GM18499 (cell line): ENCODE measurements around the gene CTBP2.

Experiments used
- ATAC-seq: cut with Tn5 transposase; IDR thresholded peaks from one replicate; pipeline ENCODE4 v1.9.1; 2021; ENCODE audit warnings: moderate number of reproducible peaks; ENCODE audit not compliant: insufficient read depth, unreplicated experiment

CTBP2 gene

DNA sequence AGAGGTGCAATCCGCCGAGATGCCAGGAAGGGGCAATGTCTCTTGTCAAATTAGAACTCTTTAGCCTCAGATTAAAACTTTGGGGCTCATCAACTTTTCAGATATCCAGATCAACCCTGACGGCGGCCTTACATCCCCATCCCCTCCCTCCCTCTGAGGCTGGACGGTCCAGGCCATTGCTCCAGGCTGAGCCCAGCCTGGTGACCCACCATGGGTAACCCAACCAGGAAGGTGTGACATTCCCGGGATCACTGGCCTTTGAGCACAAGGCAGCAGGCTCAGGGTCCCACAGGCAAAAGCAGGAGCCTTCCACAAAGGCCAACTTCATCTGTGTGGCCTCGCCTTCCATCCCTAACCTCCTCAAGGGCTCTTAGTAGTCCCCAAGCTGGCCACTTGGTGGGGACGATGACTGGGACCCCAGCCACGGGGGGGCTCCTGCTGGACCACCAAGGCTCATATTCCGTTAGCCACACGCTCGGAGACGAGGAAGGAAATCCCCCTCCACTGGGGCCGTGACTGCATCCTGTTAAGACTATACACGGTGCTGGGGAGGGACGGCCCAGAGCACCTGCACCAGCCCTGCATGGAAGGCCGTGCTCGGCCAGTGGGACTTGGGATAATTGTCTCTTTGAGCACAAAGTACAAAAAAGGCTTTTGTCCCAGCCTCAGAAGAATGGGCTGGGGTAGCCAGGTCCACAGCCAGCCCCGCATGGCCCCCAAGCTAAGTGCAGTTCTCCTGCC, 155.6 kb downstream of the CTBP2 start:
- no peak for ATAC-seq

DNA sequence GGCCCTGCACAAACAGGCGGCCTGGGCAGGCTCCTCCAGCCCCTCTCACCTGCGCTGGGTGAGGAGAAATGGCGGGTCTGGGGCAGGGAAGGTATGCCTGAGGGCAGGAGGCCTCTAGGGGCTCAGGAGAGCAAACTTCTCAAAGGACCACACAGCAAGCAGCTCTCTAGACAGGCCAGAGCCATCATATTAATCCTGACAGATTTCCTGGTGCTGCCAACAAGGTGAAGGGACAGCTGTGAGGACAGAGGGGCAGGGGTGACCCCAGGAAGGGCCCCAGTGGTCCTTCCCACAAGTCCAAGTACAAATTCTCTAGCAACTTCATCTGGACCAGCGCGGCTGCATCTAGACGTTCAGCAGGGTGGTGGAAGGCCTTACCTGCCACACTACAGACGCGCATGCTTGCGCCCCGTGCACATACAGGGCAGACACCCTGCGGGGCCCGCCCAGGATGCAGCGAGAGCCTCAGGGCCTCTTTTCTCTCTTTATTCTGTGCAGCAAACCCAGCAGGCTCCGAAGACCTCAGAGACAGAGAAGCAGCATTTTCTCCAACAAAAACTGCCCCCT, 156.4 kb downstream of the CTBP2 start:
- ATAC-seq: no peak

DNA sequence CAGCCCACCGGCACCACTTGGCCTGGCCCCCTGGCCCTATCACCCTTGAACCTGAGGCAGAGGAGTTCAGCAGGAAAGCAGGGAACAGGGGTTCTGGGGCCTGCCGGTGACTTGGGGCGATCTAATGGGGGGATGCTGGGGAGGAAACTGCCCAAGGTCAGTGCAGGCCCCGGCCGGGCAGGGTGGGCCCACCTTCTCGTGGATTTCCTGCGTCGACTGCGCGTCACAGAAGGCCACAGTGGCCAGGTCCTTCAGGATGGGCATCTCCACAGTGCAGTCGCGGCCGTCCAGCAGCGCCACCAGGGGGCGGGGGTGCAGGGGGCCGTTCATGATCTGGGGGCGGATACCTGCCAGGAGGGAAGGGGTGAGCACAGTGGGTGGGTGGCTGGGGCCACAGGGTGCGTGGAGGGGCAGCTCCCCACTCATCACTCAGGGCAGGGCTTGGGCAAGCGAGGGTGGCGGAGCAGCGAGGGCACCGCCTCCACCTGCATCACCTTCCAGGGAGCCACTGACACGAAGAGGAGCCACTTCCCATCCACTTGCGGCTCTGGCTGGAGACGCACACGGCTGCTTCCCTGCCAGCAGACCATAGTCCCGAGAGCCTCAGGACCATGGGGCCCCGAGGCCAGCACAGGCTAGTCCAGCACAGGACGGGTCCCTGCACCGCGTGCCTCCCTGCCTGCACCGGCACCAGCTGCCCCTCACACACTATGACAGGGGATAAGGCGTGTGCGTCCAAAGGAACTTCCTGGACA, 157.0 kb downstream of the CTBP2 start:
- ATAC-seq: no peak

DNA sequence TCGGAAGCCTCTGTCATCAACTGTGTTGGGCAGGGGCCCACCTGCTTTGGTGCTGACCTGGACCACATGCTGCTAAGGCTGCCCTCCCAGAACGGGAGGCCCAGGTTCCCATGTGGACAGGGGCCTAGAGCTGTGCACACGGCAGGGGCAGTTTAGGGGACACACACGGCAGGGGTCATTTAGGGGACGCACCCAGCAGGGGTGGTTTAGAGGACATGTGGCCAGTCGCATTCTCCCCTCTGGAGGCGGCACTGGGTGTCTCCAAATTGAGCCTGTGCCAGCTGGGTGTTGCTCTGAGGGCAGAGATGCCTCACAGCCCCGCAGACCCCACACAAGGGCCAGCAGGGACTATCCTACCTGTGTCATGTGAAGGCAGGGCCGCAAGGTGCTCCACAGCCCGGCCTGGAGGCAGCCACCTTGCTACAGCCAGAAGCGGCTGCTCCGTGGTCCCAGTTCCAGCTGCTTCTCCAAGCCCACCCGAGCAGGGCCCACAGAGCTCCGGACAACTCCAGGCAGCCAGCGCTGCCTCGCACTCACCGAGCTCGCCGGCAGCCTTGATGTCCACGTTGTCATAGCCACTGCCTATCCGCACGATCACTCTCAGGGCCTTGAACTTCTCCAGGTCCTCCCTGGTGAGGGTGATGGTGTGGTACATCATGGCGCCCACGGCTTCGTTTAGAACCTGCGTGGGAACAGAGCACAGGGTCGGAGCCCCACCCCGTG, 157.8 kb downstream of the CTBP2 start:
- no peak for ATAC-seq

DNA sequence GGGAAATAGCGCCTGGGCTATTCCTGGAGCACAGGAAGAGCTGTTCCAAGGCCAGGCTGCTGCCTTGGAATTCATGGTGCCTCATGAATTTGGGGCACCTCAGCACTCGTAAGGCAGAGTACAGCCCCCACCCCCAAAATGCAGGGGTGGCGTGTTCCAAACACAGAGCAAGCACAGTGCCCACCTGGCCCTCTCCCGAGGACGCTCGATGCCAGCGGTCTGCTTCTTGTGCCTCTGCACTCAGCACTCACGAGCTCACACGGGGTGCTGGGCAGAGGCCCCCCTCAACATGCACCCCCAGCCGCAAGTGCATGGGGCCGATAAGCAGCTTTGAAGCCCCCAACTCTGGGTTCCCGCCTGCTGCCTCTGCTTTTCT, 158.3 kb downstream of the CTBP2 start:
- ATAC-seq: no peak

DNA sequence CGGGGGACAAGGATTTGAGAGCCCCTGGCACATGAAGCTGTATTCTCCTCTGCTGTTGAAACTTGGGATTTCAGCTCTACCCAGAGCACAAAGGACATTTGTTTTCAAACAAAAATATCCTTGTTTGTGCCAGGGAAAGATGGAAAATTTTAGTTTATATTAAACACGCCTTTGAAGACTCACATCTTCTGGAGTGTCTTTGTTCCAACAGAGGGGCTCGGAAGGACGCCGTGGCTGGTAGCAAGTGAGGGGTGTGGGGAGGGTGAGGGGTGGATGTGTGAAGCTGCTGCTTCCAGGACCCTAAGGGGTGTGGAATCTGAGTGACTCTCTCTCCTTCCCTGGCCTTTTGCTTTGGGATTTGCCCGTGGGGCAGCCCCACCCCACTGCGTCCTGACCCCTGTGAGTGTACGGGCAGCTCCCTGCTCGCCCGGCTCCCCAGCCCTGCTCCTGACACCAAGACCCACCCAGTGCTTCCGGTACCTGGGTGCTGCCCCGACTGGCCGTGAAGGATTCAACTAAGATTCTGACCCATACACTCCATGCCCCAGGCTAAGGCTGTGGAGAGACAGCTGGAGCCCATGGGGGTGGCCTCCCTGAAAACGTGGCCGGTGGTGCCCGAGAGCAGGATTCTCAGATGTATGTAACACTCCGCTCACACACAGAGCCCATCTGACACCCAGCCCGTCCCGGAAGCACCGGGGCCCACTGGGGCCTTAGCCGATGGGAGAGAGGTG, 158.9 kb downstream of the CTBP2 start:
- no peak for ATAC-seq

DNA sequence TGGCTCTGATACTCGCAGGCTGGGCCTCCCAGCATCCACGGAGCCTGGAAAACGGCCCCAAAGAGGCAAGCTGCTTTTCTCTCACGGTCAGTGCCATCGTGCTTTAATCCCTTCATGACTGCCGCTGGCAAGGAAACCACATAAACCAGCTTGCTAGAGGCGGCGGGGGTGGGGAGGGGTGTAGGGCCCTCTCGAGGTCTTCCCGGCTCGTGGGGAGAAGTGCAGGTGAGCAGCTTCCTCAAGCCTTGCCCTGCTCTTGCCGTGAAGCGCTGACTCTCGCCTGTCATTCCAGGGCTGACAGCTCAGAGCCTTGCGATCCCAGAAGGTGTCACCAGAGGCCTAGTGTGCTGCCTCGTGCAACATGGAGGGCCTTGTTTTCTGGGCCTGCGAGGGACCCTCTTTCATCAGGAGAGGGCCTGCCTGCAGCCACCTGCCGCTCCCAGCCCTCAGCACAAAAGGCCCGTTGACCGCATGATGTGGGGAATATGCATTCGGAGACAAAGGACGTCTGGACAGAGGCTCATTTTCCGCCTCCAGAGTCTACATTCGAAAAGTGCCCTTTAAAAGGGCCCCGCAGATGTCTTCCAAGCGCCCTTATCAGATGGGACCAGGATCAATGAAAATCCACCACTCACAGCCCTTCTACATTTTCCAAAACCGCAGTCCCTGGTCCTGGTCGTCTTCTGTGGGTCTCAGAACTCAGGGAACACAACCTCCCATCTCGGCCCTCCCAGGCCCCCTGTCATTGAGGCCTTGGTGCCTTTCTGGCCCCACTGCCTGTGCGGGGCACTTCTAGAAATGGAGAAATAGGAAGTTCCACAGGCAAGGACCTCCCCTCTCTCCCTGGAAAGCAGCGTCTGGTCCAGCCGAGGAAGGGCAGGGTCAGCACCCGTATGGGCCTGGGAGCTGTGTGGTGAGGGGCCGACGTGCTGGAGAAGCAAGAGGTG, 159.7 kb downstream of the CTBP2 start:
- no peak for ATAC-seq

DNA sequence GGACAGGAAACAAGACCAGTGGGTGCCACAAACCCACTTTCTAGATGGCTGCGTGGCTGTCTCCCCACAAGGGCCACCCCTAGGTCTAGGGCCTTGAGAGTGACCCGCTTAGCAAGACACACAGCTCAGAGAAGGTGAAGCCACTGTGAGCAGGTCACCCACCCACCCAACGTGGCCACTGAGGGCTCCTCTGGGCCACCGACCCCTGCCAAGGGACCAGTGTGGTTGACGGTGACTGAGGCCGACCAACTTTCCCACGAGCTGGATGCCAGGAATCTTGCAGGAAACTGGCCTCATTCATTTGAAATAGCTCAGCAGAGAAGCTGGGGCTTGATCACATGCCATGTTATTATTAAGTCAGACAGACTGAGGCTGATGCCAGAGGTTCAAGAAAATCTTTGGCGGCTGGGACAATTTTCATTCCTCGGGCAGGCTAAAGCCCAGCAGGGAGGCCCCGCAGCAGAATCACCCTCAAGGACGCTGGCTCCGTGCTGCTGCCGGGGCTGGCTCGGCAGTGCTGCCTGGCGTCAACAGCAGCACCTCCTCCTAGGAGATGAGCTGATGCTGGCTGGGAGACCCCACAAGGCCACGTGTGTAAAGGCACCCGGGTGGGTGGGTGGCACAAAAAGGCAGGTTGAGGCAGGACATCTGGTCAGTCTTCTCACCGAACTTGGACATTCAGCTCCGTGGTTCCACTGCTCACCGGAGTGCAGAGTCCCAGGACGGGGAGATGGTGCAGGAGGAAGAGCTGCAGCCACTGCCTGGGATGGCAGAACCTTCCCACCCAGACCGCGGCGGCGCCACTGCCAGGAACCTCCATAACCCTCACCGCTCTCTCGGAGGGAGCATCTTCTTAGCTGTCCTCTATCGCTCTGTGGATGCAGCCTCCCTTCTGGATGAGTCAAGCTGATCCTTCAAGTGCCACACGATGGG, 160.7 kb downstream of the CTBP2 start:
- no peak for ATAC-seq

DNA sequence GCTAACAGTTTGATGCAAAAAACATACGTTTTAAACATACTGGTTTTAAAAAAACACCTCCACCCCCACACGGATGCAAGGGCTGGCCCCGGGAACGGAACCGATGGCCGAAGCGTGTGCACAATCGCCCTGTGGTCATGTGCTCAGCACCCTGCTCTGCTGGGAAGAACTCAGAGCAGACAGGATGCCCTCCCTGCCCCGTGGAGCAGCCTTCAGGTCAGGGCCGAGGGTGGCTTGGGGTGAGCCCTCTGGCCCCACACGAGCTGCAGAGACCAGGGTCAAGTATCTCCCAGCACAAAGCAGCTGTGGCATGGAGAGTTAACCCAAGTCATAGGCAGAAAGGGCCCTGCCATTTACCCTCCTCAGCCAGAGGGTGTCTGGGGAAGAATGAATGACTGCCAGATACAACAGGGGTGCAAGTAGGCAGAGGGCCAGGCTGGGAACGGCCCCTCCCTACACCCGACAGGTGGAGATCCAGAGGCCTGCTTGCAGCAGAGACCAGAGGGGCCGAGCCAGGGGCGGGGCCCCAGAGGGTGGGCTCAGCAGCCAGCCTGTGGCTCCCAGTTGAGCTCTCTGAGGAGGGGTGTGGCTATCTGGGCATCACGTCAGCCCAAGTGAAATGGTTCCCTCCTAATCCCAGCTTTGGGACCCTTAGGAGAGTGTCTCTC, 161.6 kb downstream of the CTBP2 start:
- ATAC-seq: no peak

DNA sequence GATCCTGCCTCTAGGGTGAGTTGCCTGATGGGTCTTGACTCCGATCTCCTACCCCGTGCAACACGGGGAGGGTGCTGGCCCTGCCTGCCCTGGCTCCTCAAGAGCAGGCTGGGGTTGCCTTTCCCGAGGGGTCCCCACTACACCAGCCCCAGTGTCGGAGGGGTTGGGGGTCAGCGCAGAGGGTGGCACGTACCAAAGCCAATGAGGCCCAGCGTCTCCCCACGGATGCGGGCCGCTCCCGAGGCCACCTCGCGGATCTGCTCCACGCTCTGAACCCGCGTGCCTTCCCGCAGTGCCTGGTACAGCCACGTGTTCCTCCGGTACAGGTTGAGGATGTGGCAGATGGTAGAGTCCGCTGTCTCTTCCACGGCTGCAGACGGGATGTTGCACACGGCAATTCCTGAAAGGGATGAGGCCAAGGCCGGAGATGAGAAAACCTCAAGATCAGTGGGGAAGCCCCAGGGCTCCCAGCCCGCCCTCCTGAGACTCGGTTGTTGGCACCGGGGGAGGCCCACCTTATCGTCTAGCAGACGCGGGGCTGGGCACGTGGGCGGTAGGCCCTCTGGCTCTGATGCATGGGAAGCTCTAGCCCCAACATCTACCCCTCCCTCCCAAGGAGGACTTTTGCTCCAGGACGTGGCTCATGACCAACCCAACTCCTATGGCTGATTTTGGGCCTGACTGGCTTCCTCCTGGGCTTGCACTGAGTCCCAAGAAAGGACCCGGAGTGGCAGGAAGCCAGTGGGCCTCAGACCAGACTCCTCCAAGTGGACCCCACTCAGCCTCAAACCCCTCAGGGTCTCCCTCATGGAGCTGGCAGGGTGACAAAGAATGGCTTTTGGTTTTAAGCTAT, 162.4 kb downstream of the CTBP2 start:
- ATAC-seq: no peak

DNA sequence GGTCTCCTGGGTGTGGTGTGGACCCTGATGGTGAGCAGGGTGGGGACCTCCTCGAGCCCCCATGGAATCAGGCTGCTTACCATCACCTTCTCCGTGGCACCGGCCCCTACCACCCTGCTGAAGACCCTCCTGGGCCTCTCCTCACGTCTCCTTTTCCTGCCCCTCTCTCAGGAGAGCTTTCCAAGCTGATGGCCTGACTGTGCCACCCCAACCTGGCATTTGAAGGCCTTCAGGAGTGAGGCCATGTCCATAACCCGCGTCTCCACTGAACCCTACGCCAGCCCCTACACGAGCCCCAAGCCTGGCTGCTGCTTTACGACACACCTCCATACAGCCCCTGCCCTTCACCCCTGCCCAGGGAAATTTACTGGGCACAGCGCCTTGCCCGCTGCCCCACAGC, 163.1 kb downstream of the CTBP2 start:
- no peak for ATAC-seq

DNA sequence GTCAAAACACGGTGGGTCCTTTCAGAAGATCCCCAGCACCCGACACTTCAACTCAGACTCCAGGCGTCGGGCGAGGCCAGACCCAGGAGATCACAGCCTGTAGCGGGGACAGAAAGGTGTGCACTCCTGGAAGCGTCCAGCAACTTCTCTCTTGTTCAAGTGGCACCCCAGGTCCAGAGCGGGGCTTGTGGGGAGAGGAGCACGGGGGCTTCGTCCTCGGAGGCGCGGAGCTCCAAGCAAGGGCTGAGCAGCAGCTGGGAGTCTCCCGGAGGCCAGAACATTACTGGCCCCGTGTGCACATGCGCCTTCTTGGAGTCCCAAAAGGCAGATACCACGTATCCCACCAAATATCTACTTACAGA, 163.5 kb downstream of the CTBP2 start:
- no peak for ATAC-seq

DNA sequence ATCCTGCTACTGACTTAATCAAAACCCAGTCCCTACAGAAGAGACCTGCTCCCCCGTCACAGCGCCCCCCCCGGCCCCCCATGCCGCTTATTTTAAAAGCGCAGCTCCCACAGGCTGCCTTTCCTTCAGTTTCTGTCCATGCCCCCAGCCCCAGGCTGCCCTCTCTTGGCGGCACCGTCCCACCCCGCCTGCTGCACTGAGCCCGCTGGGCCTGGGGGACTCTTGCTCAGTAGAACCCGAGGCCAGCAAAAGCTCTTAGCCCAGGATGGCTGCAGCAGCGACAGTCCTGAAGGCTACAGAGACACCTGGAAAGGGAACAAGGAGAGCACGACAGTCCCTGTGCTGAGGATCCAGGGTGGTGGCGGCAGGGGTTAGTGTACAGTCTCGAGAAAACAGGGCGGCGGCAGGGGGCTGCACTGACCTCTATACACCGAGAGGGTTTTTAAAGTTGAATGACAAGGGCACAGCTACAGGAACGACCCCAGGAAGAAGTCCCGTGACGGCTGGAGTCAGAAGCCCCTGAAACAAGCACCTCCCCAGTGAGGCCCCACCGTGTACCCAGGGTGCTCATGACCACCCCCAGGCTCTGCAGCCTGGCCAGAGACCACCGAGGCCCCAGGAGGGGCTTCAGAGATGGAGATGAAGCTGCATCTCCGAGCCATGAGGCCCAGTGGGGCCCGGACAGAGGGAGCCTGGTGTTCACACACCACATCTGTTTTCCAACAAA, 164.1 kb downstream of the CTBP2 start:
- no peak for ATAC-seq

DNA sequence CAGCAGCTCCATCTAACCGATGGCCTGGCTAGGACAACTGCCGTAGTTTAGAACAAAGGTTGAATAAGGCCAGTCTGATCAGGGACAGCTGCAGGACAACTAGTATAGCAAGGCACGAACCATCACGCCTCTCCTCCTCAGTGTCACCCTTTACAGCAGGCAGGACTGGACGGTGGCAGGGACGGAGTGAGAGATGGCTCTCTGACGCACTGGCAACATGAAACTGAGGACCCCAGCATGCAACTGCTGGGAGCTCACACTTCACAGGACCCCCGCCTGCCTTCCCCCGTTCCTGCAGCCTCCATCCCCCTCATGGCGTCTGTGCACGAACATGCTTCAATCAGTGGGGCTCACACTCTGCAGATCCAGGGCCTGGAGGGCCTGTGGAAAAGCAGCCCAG, 164.8 kb downstream of the CTBP2 start:
- no peak for ATAC-seq

DNA sequence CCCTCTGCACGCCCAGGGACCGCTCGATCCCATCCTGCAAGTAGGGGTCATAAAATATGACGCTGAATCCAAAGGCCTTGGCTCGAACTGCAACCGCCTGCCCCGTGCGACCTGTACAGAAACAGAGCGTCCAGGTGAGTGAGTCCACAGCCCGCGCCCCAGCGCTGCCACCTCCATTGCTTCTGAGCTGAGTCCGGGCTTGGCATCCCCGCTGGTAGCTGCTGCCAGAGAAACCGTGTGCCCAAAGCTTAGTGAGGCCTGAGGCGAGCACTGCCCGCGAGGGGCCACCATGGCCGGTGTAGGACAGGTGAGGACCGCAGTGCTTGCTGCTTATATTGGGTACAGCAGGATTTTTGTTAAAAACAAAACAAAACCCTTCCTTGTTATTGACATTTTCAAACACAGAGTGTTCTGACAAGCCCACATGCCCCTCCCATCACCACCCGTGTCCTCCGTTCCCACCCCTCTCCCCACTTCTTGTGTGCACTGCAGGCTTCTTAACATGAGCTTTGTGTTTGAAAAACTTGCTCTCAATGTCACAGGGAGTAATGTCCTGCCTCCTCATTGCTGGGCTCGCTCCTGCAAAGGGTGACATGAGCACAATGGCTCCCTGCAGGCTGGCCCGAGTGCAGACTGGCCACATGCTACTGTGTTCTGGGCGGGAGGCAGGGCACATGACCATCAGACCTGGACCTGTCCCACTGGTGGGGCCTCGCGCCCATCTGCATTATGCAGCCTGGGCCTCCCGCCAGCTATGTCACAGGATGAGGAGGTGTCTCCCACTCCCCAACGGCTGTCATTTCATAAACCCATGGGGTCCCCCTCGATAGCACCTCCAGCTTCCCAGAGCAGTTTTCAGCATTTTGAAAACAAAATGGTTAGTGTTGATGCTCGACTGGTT, 165.5 kb downstream of the CTBP2 start:
- no peak for ATAC-seq
